Astrocyte (in vitro differentiated cells and primary cell): ENCODE data around the gene SLC52A1.

ENCODE experiments used
- EZH2 ChIP-seq: IDR thresholded peaks from 2 replicates; pipeline ENCODE4 v1.6.1; 2012; ENCODE audit warnings: mild to moderate bottlenecking, low read length, inconsistent platforms; ENCODE audit not compliant: insufficient read depth
- TF ChIP-seq, protein P1 (sequence below): IDR thresholded peaks from 2 replicates; pipeline ENCODE4 v1.5.1; 2011; ENCODE audit warnings: low read depth, mild to moderate bottlenecking, inconsistent platforms, low read length, moderate library complexity; ENCODE audit not compliant: insufficient read depth

DNA sequence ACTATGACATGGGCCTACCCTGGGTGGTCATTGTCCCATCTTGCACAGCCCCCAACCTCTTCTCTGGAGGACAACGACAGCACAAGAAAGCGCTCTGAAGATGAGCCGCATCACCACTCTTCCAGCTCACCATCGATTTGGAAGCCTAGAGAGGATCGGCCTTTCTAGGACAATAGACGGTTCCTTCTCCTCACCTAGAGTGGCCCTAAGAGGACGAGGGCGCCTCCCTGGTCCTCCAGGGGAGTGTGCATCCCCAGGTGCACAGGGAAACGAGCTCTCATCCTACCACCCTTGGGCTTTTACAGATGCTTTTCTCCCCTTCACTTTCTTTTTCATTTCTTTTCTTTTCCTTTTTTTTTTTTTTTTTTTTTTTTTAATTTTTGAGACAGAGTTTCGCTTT lies 20.3 kb upstream of the SLC52A1 start:
- TF ChIP-seq, protein P1, sequence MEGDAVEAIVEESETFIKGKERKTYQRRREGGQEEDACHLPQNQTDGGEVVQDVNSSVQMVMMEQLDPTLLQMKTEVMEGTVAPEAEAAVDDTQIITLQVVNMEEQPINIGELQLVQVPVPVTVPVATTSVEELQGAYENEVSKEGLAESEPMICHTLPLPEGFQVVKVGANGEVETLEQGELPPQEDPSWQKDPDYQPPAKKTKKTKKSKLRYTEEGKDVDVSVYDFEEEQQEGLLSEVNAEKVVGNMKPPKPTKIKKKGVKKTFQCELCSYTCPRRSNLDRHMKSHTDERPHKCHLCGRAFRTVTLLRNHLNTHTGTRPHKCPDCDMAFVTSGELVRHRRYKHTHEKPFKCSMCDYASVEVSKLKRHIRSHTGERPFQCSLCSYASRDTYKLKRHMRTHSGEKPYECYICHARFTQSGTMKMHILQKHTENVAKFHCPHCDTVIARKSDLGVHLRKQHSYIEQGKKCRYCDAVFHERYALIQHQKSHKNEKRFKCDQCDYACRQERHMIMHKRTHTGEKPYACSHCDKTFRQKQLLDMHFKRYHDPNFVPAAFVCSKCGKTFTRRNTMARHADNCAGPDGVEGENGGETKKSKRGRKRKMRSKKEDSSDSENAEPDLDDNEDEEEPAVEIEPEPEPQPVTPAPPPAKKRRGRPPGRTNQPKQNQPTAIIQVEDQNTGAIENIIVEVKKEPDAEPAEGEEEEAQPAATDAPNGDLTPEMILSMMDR = no peak
- TF ChIP-seq EZH2 = no peak
